GM12878 (cell line): ENCODE data around the gene EME2. TPM values are rescaled to one million over a fixed set of nuclear protein-coding genes. Genes with fewer than 3 reads are reported as not detected.

Experiments
- BCL11A ChIP-seq: IDR thresholded peaks from 2 replicates; pipeline ENCODE4 v1.6.1; 2011; ENCODE audit warnings: low read depth, low read length
- BHLHE40 ChIP-seq, 2 experiments: fragments of 450-650 bp in 1 of 2; IDR thresholded peaks; 2 replicates each; pipeline ENCODE4 v1.6.1; 2011 to 2017; ENCODE audit warnings: low read depth in 2 of 2, borderline replicate concordance in 1 of 2, improper control_type of control experiment in 1 of 2, low read length in 1 of 2, mild to moderate bottlenecking in 1 of 2
- CBX3 ChIP-seq: fragments of 200-600 bp; sonication (generic); IDR thresholded peaks from 2 replicates; pipeline ENCODE4 v1.6.1; 2016; ENCODE audit warnings: low read depth, borderline replicate concordance
- CHD1 ChIP-seq: IDR thresholded peaks from 2 replicates; pipeline ENCODE4 v1.6.1; 2012; ENCODE audit warnings: low read depth, low read length, improper control_type of control experiment
- EGR1 ChIP-seq, 2 experiments: IDR thresholded peaks; 1 replicate in 1 of 2; 2 replicates in 1 of 2; pipeline ENCODE4 v1.6.1; 2011 to 2012; ENCODE audit warnings: low read depth in 2 of 2, low read length in 2 of 2, borderline replicate concordance in 1 of 2, mild to moderate bottlenecking in 1 of 2, moderate library complexity in 1 of 2
- HDAC2 ChIP-seq: fragments of 200-600 bp; sonication (generic); IDR thresholded peaks from 2 replicates; pipeline ENCODE4 v1.6.1; 2017
- JUND ChIP-seq: IDR thresholded peaks from 2 replicates; pipeline ENCODE4 v1.6.1; 2012; ENCODE audit warnings: low read depth, mild to moderate bottlenecking, low read length, improper control_type of control experiment, moderate library complexity
- MEF2A ChIP-seq: IDR thresholded peaks from 2 replicates; pipeline ENCODE4 v1.6.1; 2011; ENCODE audit warnings: low read depth, mild to moderate bottlenecking, low read length, moderate library complexity; ENCODE audit not compliant: insufficient read depth
- MYC ChIP-seq: IDR thresholded peaks from 2 replicates; pipeline ENCODE4 v1.6.1; 2011; ENCODE audit warnings: mild to moderate bottlenecking, low read length, moderate library complexity, inconsistent platforms; ENCODE audit not compliant: insufficient read depth, insufficient replicate concordance, insufficient read length, severe bottlenecking
- POLR2AphosphoS2 ChIP-seq: IDR thresholded peaks from 2 replicates; pipeline ENCODE4 v1.6.1; 2011; ENCODE audit warnings: low read depth, mild to moderate bottlenecking, low read length, improper control_type of control experiment, moderate library complexity
- RB1 ChIP-seq: fragments of 450-650 bp; formaldehyde crosslinking; IDR thresholded peaks from 2 replicates; pipeline ENCODE4 v1.6.1; 2017; ENCODE audit warnings: mild to moderate bottlenecking, borderline replicate concordance
- SIN3A ChIP-seq: IDR thresholded peaks from 2 replicates; pipeline ENCODE4 v1.6.1; 2012; ENCODE audit warnings: low read depth, low read length, improper control_type of control experiment
- SMARCA5 ChIP-seq: fragments of 450-650 bp; IDR thresholded peaks from 2 replicates; pipeline ENCODE4 v1.6.1; 2017; ENCODE audit warnings: mild to moderate bottlenecking
- YBX1 ChIP-seq: fragments of 450-650 bp; IDR thresholded peaks from 2 replicates; pipeline ENCODE4 v1.6.1; 2016; ENCODE audit warnings: antibody characterized with exemption
- ZNF24 ChIP-seq: fragments of 450-650 bp; IDR thresholded peaks from 2 replicates; pipeline ENCODE4 v1.6.1; 2017; ENCODE audit warnings: antibody characterized with exemption, mild to moderate bottlenecking
- ZZZ3 ChIP-seq: IDR thresholded peaks from 2 replicates; pipeline ENCODE4 v1.6.1; 2011; ENCODE audit warnings: low read depth; ENCODE audit not compliant: control insufficient read depth, insufficient read length
- polyA plus RNA-seq, 11 experiments: library from polyadenylated mRNA; depleted of rRNA in 4 of 11; unstranded in 6 of 11; stranded (reverse) in 5 of 11; fragments of >200 nt; fragmentation: Nextera tagmentation in 4 of 11; fragmentation: Illumina TruSeq in 1 of 11; extraction: Ambion mirVana in 4 of 11; extraction: Trizol in 1 of 11; gene quantifications; 1 replicate in 1 of 11; 2 replicates in 10 of 11; pipeline versions ENCODE4 v1.2.1 to v1.2.3, GENCODE V29; 2011 to 2016; ENCODE audit warnings: inconsistent platforms in 2 of 11, missing spikeins in 2 of 11, low read depth in 1 of 11
- total RNA-seq, 4 experiments: library from RNA; depleted of rRNA in 3 of 4; stranded (reverse); fragments of >200 nt in 3 of 4; fragmentation: Illumina TruSeq in 1 of 4; extraction: Trizol in 1 of 4; gene quantifications; 2 replicates each; pipeline versions ENCODE4 v1.2.1 to v1.2.3, GENCODE V29; 2013 to 2021
- TF ChIP-seq, protein P1 (sequence below): fragments of 450-650 bp; conservative IDR thresholded peaks from 2 replicates; pipeline ENCODE4 v1.6.1; 2017; ENCODE audit warnings: mild to moderate bottlenecking, moderate library complexity
- TF ChIP-seq, protein P2 (sequence below): fragments of 450-650 bp; IDR thresholded peaks from 2 replicates; pipeline ENCODE4 v1.6.1; 2017; ENCODE audit warnings: mild to moderate bottlenecking, low read depth, inconsistent platforms; ENCODE audit not compliant: poor library complexity, severe bottlenecking

Gene EME2
- total and polyA plus RNA-seq, 10 of the 15 experiments (the other 5 are each of a cell fraction or from before 2014, with no cell fraction given) = 0.29 to 16.9 (median 4.1) TPM

DNA sequence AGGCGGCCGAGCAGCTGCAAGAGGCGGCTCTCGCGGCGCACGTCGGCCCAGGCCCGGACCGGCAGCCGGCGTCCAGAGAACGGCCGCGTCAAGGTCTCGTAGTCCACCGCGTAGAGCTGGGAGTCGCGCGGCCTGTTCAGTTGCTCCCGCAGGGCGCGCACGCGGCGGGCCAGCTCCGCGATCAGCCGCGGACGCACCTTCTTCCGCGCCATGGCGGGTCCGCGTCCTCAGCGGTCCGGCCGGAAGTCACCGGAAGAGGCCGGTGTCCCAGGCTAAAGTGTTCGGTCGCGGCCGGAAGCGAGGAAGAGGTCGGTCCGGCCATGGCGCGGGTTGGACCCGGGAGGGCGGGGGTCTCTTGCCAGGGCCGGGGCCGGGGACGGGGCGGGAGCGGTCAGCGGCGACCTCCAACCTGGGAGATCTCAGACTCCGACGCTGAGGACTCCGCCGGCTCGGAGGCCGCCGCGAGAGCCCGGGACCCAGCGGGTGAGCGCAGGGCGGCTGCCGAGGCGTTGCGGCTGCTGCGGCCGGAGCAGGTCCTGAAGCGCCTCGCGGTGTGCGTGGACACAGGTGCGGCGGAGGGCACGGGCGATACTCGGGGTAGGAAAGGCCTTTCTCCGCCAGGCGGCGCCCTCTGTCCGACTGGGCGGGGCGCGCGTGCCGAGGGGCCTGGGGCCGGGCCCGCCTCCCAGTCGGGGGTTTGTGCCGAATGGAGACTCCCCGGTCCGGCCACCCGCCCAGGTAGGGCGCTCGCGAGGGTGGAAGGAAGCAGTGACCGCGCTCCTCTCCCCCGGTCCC lies 495 bp downstream of the EME2 start, which contains the start of gene MRPS34 (continued):
- no peak for TF ChIP-seq MEF2A
- no peak for TF ChIP-seq CBX3
- TF ChIP-seq MYC = peak; percentile 73
- peak; percentile 76; the same call in 1 of the 2 replicates for TF ChIP-seq POLR2AphosphoS2
- TF ChIP-seq SMARCA5 = peak; percentile 99
- TF ChIP-seq HDAC2 = no peak
- TF ChIP-seq BCL11A = 0 out of 2 replicates have a peak, but pooled peaks have one; percentile 10
- TF ChIP-seq SIN3A = peak; percentile 82; the same call in 1 of the 2 replicates
- TF ChIP-seq JUND = no peak
- peak; percentile 91 to 98 for TF ChIP-seq BHLHE40 (IDR thresholded peaks at IDR 0.05; ENCODE audit: borderline replicate concordance in 1 of 2, low read depth in 2 of 2, low read length in 1 of 2)
- TF ChIP-seq, protein P1, sequence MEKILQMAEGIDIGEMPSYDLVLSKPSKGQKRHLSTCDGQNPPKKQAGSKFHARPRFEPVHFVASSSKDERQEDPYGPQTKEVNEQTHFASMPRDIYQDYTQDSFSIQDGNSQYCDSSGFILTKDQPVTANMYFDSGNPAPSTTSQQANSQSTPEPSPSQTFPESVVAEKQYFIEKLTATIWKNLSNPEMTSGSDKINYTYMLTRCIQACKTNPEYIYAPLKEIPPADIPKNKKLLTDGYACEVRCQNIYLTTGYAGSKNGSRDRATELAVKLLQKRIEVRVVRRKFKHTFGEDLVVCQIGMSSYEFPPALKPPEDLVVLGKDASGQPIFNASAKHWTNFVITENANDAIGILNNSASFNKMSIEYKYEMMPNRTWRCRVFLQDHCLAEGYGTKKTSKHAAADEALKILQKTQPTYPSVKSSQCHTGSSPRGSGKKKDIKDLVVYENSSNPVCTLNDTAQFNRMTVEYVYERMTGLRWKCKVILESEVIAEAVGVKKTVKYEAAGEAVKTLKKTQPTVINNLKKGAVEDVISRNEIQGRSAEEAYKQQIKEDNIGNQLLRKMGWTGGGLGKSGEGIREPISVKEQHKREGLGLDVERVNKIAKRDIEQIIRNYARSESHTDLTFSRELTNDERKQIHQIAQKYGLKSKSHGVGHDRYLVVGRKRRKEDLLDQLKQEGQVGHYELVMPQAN = peak; percentile 78
- TF ChIP-seq RB1 = peak; percentile 88; the same call in 1 of the 2 replicates
- no peak for TF ChIP-seq ZZZ3
- TF ChIP-seq YBX1 = no peak
- peak; percentile 83; the same call in 1 of the 2 replicates for TF ChIP-seq CHD1
- TF ChIP-seq, protein P2, sequence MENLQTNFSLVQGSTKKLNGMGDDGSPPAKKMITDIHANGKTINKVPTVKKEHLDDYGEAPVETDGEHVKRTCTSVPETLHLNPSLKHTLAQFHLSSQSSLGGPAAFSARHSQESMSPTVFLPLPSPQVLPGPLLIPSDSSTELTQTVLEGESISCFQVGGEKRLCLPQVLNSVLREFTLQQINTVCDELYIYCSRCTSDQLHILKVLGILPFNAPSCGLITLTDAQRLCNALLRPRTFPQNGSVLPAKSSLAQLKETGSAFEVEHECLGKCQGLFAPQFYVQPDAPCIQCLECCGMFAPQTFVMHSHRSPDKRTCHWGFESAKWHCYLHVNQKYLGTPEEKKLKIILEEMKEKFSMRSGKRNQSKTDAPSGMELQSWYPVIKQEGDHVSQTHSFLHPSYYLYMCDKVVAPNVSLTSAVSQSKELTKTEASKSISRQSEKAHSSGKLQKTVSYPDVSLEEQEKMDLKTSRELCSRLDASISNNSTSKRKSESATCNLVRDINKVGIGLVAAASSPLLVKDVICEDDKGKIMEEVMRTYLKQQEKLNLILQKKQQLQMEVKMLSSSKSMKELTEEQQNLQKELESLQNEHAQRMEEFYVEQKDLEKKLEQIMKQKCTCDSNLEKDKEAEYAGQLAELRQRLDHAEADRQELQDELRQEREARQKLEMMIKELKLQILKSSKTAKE = no peak
- peak; percentile 45 to 85; a peak in 2 of 3 replicates for TF ChIP-seq EGR1 (IDR thresholded peaks at IDR 0.05; ENCODE audit: borderline replicate concordance in 1 of 2, low read depth in 2 of 2, low read length in 2 of 2)
- 0 out of 2 replicates have a peak, but pooled peaks have one; percentile 5 for TF ChIP-seq ZNF24
